Stimulated activated CD4-positive, alpha-beta T cell treated with anti-CD3 and anti-CD28 coated beads, Interleukin-15, amount 100 ng/mL, for 24 hours (primary cell): ENCODE data around the gene FAM171A2.
"Not testable (repeated sequence)": the region's sequence is repeated elsewhere in the genome, so short reads cannot be mapped to it uniquely, and the experiment has no call there.

Experiments used
- DNase-seq: peaks from one replicate; pipeline ENCODE4 v3.0.0-alpha.2; 2020

FAM171A2 gene

DNA sequence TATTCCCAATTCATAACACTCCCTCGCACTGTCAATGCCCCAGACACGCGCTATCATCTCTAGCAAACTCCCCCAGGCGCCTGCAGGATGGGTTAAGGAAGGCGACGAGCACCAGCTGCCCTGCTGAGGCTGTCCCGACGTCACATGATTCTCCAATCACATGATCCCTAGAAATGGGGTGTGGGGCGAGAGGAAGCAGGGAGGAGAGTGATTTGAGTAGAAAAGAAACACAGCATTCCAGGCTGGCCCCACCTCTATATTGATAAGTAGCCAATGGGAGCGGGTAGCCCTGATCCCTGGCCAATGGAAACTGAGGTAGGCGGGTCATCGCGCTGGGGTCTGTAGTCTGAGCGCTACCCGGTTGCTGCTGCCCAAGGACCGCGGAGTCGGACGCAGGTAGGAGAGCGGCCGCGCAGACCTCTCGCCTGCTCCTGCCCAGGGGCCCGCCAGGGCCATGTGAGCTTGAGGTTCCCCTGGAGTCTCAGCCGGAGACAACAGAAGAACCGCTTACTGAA lies 18.7 kb downstream of the FAM171A2 start, which contains the start of gene GRN:
Gene GRN, plus strand, starts transcription at position 364 of the 515 bp plus-strand sequence. CDS start 3,863 bp downstream, outside the sequence.
- peak; percentile 92 for DNase-seq

DNA sequence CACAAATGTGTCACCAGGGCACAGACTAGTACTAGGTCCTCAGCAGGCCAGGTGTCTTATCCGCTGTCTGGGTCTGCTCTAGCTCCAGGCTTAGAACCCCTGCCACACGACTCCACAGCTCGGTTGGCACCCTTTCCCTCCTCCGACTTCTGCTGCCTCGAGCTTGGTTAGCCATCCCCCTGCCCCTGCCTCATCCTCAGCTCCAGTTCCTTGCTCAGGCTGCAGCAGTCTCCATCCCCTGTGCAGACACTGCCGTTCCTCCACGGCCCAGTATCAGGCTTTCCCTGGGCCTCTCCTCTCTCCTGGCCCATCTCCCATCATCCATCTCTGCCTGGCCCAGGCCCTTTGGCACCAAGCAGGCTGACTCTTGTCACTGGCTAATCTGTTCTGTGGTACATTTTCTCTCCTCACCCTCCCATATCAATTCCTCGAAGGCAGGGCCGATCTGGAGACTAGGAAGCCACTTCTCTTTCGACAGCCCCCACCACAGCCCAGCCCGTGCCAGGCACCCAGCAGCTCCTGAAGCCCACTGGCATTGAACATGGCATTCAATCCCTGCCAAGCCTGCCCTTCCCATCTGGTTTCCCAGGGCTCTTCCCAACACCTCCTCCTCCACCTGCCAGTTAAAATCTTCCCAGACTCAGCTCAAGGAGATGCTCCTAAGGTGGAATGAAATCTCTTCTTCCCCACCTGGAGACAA lies 20.0 kb downstream of the FAM171A2 start:
- no peak for DNase-seq

GRCh38 chr17:44340553-44340952 lies 23.1 kb downstream of the FAM171A2 start:
- DNase-seq: not testable (repeated sequence)

DNA sequence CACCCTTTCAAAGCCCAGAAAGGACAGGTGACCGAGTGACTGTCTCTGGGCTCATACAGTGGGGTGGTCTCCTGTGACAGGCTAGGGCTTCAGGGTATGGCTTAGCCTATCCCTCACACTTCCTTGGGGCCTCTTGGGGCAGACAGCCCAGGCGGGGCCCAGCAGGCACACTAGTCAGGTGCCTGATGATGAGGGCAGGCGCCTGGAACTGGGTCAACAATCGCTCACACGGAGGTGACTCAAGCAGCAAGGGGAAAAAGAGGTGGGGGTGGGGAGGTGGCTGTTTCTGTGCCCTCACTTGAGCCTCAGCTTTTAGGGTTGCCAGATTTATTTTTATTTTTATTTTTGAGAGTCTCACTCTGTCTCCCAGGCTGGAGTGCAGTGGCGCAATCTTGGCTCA lies 25.0 kb downstream of the FAM171A2 start:
- no peak for DNase-seq

DNA sequence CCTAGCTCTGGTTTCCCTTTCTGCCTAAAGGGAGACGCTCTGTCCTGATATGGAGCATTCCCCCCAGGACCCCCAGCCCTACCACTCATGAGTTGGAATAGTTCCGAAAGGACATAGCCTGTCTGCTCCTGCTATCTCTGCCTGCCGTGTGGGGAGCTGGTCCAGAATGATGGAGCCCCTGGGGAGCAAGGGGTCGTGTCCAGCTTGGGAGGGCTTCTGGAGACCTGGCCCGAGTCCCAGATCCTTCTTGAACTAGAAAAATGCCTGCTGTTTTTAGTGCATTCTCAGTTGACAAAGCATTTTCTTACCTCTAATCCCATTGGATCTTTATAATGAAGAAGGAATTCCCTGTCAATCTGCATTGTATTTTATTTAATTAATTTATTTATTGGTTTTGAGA lies 27.7 kb downstream of the FAM171A2 start:
- no peak for DNase-seq

DNA sequence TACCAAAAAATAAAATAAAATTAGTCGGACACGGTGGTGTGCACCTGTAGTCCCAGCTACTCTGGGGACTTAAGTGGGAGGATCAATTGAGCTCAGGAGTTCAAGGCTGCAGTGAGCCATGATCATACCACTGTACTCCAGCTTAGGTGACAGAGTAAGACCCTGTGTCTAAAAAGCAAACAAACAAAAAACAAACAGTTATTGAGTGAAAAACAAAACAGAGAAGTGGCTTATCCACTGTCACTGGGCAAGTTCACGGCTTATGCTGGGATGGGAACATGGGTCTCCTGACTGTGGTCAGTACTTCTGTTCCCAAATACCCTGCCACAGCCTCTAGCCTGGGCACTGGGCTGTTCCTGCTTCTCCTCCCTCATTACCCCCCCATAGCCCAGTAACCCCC lies 28.1 kb downstream of the FAM171A2 start:
- DNase-seq: no peak

DNA sequence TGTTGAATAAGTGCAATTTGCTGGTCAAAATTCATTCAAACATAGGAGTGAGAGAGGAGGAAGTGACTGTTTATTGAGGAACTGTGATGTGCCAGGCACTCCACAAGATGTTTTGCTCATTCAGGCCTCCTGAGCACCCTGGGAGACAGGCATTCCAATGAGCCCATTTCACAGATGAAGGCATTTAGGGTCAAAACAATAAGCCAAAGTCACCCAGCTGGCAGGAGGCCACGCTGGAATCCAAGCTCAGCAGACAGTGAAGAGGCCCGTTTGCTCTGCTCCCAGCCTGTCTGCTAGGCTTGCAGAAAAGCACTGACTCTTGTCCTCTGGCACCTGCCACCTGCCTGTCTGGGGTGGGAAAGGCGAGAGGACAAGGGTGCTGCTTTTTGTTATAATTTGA lies 28.9 kb downstream of the FAM171A2 start:
- DNase-seq: no peak

DNA sequence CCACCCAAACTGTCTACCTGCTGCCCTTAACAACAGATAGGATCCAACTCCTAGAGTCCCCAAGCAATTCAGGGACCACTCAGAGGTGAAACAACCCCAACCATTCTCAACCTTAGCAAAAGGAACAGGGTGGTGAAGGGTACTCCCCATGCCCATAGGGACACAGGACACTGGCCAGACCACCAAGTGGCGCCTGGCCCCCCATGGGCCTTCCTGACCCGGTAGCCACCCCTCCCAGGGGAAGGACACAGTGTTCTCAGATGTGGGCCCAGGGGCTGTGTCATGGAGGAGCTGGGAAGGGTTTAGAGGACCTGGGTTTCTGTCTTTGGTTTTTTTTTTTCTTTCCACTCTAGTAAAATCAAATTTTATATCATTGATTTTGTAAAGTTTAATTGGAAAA lies 29.3 kb downstream of the FAM171A2 start:
- DNase-seq: no peak

DNA sequence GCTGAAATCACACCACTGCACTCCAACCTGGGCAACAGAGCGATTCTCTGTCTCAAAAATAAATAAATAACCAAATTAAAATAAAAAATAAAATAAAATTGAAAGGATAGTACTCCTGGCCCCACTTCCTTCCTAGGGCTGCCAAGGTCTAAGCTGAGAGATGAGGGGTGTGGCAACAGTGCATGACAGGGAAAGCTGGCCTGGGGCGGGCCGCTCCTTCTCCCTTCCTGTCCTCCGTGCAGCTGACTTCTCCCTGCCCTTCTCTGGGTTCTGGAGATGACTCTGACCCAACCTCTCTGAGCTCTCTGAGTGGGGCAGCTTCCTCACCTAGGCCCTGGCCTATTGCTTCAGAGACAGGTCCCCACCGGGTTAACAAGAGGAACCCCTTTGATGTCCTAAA lies 30.3 kb downstream of the FAM171A2 start:
- DNase-seq: no peak

DNA sequence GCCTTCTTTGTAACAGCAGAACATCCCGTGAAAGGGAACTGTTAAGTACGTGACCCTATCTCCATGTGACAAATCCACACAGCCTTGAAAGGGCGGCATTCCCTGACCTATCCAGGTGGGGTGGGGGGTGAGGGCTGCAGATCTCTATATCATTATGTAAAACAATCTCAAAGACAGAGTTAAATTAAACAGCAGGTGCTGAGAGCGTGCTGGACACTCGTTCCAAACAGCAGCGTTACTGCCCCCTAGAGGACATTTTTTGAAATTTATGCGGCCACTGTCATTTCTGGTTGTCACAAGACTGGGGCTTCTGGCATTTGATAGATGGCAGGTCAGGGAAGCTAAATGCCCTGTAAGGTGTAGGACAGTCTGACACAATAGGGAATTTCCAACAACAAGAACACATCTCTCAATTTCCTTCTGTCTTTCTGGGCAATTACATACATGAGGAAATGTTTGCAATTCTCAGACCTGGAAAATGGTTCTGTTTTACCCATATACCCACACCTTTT lies 32.3 kb downstream of the FAM171A2 start:
- peak; percentile 76 for DNase-seq

DNA sequence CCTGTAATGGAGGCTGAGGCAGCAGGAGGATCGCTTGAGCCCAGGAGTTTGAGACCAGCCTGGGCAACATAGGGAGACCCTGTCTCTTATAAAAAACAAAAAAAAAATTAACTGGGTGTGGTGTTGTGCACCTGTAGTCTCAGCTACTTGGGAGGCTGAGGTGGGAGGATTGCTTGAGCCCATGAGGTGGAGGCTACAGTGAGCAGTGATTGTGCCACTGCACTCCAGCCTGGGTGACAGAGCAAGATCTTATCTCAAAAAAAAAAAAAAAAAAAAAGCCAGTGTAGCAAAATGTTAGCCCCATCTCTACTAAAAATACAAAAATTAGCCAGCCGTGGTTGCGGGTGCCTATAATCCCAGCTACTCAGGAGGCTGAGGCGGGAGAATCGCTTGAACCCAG lies 33.4 kb downstream of the FAM171A2 start:
- not testable (repeated sequence) for DNase-seq

DNA sequence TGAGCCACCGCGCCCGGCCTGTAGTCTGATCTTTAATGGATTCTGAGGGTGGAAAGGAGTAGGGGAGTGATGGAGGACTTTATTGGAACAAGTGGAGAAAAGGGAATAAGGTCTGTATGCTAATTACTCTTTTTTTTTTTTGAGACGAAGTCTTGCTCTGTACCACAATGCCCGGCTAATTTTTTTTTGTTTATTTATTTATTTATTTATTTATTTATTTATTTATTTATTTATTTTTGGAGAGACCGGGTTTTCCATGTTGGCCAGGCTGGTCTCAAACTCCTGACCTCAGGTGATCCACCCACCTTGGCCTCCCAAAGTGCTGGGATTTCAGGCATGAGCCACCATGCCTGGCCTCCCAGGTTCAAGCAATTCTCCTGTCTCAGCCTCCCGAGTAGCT lies 34.1 kb downstream of the FAM171A2 start:
- not testable (repeated sequence) for DNase-seq

GRCh38 chr17:44327715-44328449 lies 35.8 kb downstream of the FAM171A2 start:
- DNase-seq: no peak

DNA sequence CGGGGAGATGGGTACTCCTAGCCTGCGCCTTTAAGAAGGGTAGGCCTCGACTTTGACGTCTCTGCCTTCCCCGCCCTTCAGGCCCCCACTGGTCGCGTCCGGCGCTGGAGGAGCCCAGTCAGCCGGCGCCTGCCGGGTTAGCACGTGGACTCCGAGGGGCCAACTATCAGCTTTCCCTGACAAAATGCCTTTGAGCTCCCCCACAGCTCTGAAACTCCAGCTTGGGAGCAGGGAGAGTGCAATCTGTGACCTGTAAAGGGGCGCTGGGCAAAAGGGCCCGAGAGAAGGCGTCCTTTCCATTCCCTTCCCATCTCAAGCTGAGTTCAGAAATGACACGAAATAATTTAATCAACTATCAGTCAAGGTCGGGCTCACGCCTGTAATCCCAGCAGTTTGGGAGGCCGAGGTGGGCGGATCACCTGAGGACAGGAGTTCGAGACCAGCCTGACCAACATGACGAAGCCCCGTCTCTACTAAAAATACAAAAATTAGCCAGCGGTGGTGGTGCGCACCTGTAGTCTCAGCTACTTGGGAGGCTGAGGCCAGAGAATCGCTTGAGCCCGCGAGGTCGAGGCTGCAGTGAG lies 36.7 kb downstream of the FAM171A2 start:
- peak; percentile 94 for DNase-seq

DNA sequence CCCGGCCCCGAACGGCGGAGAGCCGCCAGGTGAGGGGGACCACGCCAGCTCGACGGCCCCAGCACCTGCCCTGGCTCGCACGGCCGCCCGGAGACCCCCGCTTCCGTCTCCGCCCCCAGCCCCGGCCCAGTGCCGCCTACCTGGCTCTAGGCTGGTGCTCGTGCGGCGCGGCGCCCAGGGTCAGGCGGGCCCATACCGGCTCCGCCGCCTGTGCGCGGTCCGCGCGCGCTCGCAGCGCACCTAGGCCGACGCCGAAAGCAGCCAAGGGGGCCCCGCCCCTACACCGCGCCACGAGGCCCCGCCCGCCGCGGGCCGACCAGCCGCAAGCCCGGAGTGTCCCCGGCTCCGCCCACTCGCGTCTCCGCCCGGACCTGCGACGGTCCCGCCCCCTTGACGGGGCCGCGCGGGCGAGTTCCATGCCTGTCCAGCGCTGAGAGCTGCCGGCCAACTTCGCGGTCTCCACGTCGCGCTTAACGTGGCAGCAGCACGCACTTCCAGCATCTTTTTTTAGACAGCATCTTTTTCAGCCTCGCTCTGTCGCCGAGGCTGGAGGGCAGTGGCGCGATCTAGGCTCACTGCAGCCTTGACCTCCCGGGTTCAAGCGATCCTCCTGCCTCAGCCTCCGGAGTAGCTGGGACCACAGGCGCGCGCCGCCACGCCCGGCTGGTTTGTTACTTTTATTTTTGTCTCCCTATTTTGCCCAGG lies 38.9 kb downstream of the FAM171A2 start, which contains the start of gene SLC25A39:
Gene SLC25A39, minus strand, starts transcription at position 253 of the 705 bp plus-strand sequence. CDS start 1,261 bp downstream, outside the sequence.
- DNase-seq: peak; percentile 95

DNA sequence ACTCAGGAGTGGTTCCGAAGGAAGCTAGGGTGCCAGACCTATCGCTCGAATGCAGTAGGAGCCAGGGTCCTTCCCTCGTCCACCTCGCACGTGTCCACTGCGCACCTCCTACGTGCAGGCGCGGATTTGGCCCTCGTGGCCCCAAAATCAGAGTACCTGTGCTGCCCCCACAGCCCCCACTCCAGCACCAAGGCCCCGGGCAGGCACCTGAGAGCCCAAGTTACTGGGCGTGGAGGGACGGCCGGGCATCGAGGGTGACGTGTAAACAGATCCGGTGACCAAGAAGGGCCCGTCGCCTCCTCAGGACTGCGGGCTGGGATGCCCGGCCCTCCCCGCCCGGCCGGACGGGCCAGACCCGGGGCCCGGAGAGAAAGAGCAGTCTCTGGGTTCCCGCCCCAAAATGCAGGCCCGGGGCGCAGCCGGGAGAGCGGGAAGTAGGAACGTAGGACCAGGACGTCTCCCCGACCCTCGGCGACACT lies 39.5 kb downstream of the FAM171A2 start:
- DNase-seq: no peak

GRCh38 chr17:44323359-44324091 lies 40.1 kb downstream of the FAM171A2 start:
- DNase-seq: no peak

DNA sequence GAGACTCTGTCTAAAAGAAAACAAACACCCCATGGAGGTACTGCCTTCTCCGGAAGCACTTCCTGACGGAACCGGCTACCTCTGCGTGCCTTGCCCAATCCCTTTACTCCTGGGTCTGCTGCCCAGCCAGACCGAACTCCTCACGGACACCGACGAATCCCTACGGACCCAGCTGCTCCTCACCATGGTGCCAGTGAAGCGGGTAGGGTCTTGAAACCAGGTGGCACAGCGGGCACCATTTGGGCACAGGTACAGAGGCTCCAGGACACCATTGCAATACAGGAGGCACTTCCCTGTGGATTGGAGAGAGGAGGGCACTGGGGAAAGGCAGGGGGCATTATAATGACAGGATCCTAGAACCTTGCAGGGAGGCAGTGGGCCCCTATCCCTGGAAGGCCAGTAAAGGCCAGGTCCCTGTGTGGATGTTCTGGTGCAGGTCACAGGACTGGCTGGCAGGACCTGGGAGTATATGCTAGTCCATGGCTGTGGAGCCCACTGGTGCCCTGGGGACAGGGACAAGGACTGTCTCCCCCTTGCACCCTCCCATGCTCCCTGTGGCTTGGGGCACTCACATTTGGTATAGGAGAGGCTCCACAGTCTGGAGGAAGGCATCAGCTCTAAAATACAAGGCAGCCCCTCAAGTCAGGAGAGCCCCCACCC lies 41.3 kb downstream of the FAM171A2 start:
- no peak for DNase-seq

- DNase-seq: no peak
Measured at GRCh38 chr17:44321246-44322120, 42.2 kb downstream of the FAM171A2 start.

GRCh38 chr17:44320066-44320465 lies 43.6 kb downstream of the FAM171A2 start:
- no peak for DNase-seq
